Right kidney (tissue), 1 donor: Measurements from ENCODE around the gene AQP2.
"Not testable (repeated sequence)": the region's sequence is repeated elsewhere in the genome, so short reads cannot be mapped to it uniquely, and the experiment has no call there.

Experiments
- DNase-seq: peaks from one replicate; pipeline ENCODE4 v3.0.0-alpha.2; 2016

Gene AQP2

DNA sequence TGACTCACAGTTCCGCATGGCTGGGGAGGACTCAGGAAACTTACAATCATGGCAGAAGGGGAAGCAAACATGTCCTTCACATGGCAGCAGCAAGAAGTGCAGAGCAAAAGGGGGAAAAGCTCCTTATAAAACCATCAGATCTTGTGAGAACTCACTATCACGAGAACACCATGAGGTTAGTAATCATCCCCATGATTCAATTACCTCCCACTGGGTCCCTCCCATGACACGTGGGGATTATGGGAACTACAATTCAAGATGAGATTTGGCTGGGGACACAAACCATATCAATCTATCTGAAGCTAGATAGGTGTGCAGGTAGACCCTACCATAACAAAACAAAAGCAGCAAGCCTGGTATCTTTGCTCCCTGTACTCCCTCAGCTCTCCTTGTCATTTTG lies 35.9 kb downstream of the AQP2 start:
- DNase-seq: not testable (repeated sequence)

DNA sequence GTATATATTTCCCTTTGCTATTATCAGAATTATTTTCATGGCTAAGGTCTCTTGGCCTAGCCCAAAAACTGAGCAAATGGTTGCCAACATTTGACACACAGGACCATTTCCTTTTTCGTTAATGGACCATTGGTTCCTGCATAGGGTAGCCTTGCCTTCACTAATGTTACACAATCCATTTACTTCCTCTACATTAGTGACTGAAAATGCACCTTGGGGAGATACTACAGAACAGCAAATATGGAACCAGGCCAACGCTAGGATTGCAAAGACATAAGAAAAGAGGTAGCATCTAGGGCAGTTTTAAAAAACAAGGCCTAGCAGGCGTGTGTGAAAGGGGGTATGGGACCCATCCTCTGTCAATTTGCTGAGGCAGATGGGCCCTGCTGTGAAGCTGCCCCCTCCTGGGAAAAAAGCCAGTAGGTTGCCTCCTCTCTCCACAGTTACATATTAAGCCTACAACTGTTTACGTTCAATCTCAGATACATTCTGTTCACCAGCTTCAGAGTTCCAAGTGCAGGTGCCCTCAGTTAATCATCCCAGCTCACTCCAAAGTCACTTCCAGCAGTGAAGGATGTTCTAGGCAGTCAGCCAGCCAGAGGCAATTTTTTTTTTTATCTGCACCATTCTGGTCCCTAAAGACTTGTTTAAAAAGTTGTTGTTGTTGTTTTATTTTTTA lies 37.2 kb downstream of the AQP2 start:
- no peak for DNase-seq

DNA sequence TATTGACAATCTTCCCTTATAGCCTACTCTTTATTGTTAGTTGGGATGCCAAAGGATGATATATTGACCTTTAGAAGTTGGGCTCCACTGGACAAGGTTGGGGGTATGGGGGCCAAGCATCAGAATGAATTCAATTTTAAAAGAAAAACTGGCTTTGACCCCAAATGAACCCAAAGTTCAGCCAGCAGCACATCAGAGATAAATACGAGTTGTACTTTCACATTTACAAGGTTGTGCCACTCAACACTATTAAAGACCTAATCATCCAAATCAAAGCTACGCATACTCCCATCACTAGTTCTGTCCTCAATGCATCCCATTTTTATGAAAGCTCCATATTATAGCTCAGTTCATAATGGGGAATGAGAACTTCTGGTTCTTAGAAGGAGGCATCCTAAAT lies 38.9 kb downstream of the AQP2 start:
- DNase-seq: not testable (repeated sequence)

GRCh38 chr12:49990273-49990672 lies 39.7 kb downstream of the AQP2 start:
- no peak for DNase-seq

DNA sequence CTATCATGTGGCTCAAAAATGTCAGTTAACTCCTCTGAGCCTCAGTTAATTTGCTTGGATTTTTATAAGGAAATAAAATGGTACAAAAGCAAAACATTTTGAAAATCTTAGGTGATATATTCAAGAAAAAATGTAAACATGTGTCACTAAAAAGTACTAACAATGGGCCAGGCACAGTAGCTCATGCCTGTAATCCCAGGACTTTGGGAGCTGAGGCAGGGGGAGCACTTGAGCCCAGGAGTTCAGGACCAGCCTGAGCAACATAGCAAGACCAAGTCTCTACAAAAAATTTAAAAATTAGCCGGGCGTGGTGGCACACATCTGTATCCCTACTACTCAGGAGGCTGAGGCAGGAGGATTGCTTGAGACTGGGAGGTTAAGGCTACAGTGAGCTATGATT lies 47.9 kb downstream of the AQP2 start:
- no peak for DNase-seq

- no peak for DNase-seq
These were observed 53.1 kb downstream of the AQP2 start for GRCh38 chr12:50003595-50003994.

- DNase-seq: no peak
These were observed 54.2 kb downstream of the AQP2 start for GRCh38 chr12:50004696-50005095.

GRCh38 chr12:50005175-50005574 lies 54.6 kb downstream of the AQP2 start:
- DNase-seq: no peak

- DNase-seq: no peak
These were observed 55.7 kb downstream of the AQP2 start for GRCh38 chr12:50006280-50006679.

DNA sequence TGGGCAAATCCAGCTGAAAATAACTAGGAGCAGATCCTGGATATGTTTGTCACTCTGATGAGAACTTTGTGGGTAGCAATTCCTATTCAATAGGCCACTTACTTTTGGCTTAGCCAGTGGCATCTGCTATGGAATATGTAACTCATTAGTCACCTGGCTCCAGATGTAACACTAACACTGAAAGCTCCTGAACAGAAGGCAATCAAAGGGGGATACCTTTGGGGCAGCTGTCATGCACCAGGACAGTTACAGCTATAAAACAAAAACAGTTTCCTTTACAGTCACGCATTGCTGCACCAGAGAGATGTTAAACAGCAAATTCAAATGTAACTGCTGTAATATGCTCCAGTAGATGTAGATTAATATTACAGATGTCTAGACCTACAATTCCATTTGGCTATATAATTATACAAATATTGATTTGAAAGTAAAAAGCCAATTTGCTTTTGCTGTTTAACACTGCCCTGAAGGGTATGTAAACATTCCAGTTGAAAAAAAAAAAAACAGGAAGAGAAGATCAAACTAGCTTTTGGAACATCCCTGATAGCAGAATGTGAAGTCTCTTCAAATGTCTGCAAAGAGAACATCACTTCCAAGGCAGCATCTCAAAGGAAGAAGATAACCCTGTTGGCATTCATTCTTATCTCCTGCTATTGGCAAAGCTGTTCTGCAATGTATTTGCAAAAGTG lies 56.4 kb downstream of the AQP2 start:
- no peak for DNase-seq
